ENCODE data around the gene RNF186.

The RNF186 gene

GRCh38 chr1:19768353-19769210 is 46.5 kb downstream of the RNF186 start:
- Histone ChIP-seq H3K4me3 (ENCODE audit: low read depth, low read length) (no peak overlapping the region), H3K36me3 (no peaks in the 10 kb centered on the region), H3K27me3 (ENCODE audit: insufficient read depth, low read depth, severe bottlenecking) (no peaks in the 10 kb centered on the region), H3K27ac (no peak overlapping the region), H3K9me3 (ENCODE audit: severe bottlenecking) (no peaks in the 10 kb centered on the region)
- DNase-seq = no peak
- TF ChIP-seq CTCF (IDR thresholded peaks at IDR 0.05; ENCODE audit: low read depth, low read length) = no peak

- Histone ChIP-seq H3K9me3 (ENCODE audit: severe bottlenecking) (no peaks in the 10 kb centered on the region), H3K27ac (no peak overlapping the region), H3K36me3 (no peaks in the 10 kb centered on the region), H3K27me3 (ENCODE audit: insufficient read depth, low read depth, severe bottlenecking) (no peaks in the 10 kb centered on the region), H3K4me3 (ENCODE audit: low read depth, low read length) (no peak overlapping the region)
- no peak for TF ChIP-seq CTCF (IDR thresholded peaks at IDR 0.05; ENCODE audit: low read depth, low read length)
- DNase-seq = no peak
Observed at GRCh38 chr1:19765623-19766022, 49.5 kb downstream of the RNF186 start.

- no peak overlapping the region for H3K4me3 ChIP-seq (ENCODE audit: low read depth, low read length)
- DNase-seq = no peak
- no peak for TF ChIP-seq CTCF (IDR thresholded peaks at IDR 0.05; ENCODE audit: low read depth, low read length)
- H3K27me3 ChIP-seq (ENCODE audit: insufficient read depth, low read depth, severe bottlenecking) = no peaks in the 10 kb centered on the region
- H3K9me3 ChIP-seq (ENCODE audit: severe bottlenecking) = no peaks in the 10 kb centered on the region
- H3K27ac ChIP-seq = no peak overlapping the region
- H3K36me3 ChIP-seq = no peaks in the 10 kb centered on the region
Observed at GRCh38 chr1:19764848-19765247, 50.2 kb downstream of the RNF186 start.
